WI38 (cell line): Measurements from ENCODE around the gene FMN2.

Experiments used
- H3K4me3 ChIP-seq: 2 replicates; pipeline ENCODE4 v1.5.1; 2011; ENCODE audit warnings: low read depth, mild to moderate bottlenecking, control low read depth, low read length
- TF ChIP-seq, protein P1 (sequence below): IDR thresholded peaks from 2 replicates; pipeline ENCODE4 v1.5.1; 2012; ENCODE audit warnings: low read depth, mild to moderate bottlenecking, control low read depth, low read length

Gene FMN2

DNA sequence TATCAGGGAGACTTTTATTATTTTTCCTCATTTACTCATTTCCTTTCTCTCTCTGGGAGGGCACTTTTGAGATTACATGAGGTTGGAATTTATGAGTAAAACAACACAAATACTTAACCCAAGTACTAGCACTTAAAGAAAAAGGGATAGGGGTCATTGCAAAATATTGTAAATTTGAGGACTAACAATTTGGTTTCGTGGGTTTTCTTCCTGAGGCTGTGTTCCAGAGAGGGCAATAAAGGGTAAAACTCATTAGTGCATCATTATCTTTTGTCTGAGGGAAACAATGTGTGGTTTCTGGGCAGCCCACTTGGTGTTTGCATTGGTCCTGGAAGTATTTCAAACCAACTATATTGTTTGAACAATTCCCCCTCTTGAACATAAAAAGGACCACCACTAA lies 423.8 kb downstream of the FMN2 start:
- TF ChIP-seq, protein P1, sequence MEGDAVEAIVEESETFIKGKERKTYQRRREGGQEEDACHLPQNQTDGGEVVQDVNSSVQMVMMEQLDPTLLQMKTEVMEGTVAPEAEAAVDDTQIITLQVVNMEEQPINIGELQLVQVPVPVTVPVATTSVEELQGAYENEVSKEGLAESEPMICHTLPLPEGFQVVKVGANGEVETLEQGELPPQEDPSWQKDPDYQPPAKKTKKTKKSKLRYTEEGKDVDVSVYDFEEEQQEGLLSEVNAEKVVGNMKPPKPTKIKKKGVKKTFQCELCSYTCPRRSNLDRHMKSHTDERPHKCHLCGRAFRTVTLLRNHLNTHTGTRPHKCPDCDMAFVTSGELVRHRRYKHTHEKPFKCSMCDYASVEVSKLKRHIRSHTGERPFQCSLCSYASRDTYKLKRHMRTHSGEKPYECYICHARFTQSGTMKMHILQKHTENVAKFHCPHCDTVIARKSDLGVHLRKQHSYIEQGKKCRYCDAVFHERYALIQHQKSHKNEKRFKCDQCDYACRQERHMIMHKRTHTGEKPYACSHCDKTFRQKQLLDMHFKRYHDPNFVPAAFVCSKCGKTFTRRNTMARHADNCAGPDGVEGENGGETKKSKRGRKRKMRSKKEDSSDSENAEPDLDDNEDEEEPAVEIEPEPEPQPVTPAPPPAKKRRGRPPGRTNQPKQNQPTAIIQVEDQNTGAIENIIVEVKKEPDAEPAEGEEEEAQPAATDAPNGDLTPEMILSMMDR = no peak
- H3K4me3 ChIP-seq = no peak overlapping the region

DNA sequence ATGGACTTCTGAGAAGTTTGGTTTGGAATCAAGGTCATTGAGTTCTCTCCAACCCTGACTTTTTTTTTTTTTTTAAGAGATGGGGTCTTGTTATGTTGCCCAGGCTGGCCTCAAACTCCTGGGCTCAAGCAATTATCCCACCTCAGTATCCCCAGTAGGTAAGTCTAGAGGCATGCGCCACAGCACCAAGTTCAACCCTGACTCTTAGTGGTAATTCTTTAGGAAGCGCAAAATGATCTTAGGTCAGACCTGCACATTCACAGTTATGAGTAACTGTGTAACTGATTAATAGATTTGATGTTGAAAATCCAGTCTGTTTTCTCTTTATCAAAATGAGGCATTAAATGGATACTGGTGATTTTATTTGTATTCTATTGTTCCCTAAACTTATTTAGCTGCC lies 424.4 kb downstream of the FMN2 start:
- no peak overlapping the region for H3K4me3 ChIP-seq
- TF ChIP-seq, protein P1 = no peak

DNA sequence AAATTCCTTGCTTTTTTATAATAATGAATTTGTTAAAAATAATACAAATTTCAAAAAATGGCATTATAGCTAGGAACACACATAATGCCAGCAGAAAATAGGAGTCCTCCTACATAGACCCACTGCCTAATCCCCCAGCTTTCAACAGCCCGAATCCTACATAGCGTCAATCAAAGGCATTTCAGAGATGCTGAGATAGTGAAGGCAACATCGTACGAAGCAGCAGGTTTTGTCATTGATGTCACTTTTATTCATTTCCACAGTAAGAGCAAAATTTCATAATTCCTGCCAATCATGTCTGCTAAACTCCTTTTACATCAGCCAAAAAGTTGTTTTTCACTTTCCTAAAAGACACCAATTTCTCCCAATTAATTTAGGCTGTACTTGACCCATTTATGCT lies 426.2 kb downstream of the FMN2 start:
- TF ChIP-seq, protein P1 = no peak
- no peak overlapping the region for H3K4me3 ChIP-seq

DNA sequence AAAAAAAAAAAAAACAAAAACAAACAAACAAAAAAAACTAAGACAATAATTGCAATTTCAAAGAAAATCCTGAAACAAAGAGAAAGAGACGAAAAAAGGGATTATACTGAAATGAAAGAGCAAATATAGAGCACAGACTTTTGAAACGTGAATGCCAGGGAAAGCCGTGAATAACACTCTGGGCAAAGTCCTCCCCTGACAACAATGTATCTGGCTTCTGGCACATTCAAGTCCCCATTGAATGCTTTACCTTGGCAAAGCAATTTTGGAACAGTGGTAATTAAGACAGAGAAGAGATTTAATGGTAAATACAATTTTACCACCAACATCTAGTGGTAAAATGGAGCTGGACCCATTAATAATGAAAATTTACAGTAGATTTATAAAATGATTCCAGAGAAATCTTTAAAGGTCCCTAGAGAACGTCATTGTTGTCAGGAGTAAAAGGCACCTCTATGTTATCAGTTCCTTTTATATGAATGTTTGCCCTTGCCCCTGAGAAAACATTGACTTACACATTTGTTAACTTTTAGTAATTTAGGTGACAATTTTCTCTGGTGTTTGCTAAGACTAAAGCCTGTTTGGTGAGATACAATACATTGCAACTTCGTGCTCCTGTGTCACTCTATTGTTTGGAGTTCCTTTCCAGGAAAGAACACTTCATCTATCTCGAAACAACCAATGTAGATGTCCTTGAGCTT lies 430.6 kb downstream of the FMN2 start:
- TF ChIP-seq, protein P1 = no peak
- no peak overlapping the region for H3K4me3 ChIP-seq

DNA sequence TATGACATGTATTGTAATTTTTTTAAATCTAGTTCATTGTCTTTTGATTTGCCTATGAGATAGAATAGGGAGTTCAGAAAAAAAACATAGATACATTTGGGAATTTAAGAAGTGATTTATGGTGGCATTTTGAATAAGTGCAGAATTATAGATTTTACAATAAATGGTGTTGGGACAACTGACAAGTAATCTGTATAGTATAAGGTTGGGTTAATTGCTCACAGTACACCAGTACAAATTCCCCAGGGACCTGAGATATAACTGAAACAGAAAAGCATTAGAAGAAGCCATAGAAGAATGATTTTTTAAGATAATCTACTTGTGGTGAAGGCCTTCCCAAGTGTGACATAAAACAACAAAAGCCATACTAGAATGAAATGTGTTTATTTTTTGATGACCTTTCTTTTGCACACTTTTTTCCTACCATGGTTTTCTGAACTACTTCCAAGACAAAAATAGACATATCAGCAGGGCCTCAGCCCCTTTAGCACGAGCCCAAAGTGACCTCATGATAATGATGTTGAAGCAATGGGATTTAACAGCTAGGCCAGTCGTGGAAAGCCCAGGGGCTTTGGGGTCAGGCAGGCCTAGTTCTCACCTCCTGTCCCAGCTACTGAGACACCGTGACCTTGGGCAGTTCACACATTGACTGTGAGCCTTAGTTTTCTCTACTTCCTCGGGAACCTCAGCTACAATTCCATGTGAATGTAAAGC lies 432.8 kb downstream of the FMN2 start:
- TF ChIP-seq, protein P1 = no peak
- no peak overlapping the region for H3K4me3 ChIP-seq
